Urinary bladder (tissue), 4 donors: ENCODE results near the gene STYK1. TPM values are rescaled to one million over a fixed set of nuclear protein-coding genes. Genes with fewer than 3 reads are reported as not detected.
"Not testable (repeated sequence)": the region's sequence is repeated elsewhere in the genome, so short reads cannot be mapped to it uniquely, and the experiment has no call there.

ENCODE experiments used
- DNase-seq: peaks from one replicate; pipeline ENCODE4 v3.0.0-alpha.2; 2015; ENCODE audit errors: extremely low spot score
- H3K27ac ChIP-seq: one replicate; pipeline ENCODE4 v1.5.1; 2013; ENCODE audit warnings: low read depth, mild to moderate bottlenecking, moderate library complexity
- H3K36me3 ChIP-seq: one replicate; pipeline ENCODE4 v1.6.1; 2013; ENCODE audit warnings: mild to moderate bottlenecking, moderate library complexity; ENCODE audit not compliant: insufficient read depth
- H3K4me1 ChIP-seq: one replicate; pipeline ENCODE4 v1.6.1; 2013; ENCODE audit warnings: mild to moderate bottlenecking, moderate library complexity; ENCODE audit not compliant: insufficient read depth
- H3K4me3 ChIP-seq: one replicate; pipeline ENCODE4 v1.5.1; 2013; ENCODE audit warnings: low read depth, low read length
- WGBS: extraction: QIAGEN DNeasy Blood & Tissue Kit; methylation state at CpG from one replicate; pipeline ENCODE4 v1.1.7; 2013; 5-methylcytosine and 5-hydroxymethylcytosine counted together
- polyA plus RNA-seq: library from polyadenylated mRNA; stranded (reverse); fragments of 200-250 nt; gene quantifications from one replicate; pipeline ENCODE4 v1.2.3, GENCODE V29; 2013
- total RNA-seq: library from RNA; depleted of rRNA; stranded (reverse); fragments of >200 nt; gene quantifications from one replicate; pipeline ENCODE4 v1.2.3, GENCODE V29; 2014
- donor health status: healthy with polysubstance abuse.
- donor health status: healthy.

STYK1 gene
- total and polyA plus RNA-seq, 2 donors: 1.1 to 5.0 TPM

DNA sequence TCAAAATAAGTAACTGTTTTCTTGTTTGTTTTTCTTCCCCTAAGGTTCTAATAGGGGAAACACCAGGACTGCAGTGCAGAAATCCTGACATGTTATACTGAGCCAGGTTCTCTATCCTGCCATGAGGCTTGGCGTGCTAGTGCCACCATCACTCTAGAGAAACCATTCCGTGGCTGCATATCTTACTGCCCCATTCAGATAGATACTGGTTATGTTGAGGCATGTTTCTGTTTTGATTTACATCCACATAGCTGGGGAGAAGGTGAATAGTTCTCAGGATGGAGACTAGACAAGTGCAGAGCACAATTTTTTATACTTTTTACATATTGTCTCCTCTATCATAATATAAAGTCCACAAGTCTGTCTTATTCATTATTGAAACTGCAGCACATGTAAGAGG, 72.0 kb downstream of the STYK1 start:
- Histone ChIP-seq H3K4me3 (no peak overlapping the region), H3K27ac (no peak overlapping the region), H3K36me3 (no peaks in the 10 kb centered on the region), H3K4me1 (no peaks in the 10 kb centered on the region)
- 94% methylated on average over 2 of the region's 2 CpGs for WGBS
- DNase-seq: no peak

DNA sequence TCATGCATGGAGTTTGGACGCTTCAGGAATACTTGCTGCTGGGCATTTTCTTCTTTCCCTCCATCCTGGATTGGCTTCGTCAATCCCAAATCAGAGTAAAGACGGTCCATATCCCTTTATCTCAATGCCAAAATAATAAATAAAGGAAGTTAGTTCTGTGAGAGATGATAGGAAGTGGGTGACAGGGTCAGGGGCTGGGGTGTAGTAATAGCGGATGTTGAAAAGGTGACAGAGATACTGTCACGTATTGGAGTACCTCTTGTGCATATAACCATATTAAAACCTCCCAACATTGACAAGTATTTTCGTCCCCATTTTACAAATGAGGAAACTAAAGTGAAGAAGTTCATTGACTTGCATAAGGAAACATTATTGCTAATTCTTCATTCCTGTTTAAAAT, 72.9 kb downstream of the STYK1 start:
- DNase-seq: no peak
- no peak overlapping the region for H3K4me3 ChIP-seq
- WGBS: 91% methylated on average over 6 of the region's 6 CpGs
- no peaks in the 10 kb centered on the region for H3K4me1 ChIP-seq
- H3K27ac ChIP-seq: no peak overlapping the region
- no peaks in the 10 kb centered on the region for H3K36me3 ChIP-seq

DNA sequence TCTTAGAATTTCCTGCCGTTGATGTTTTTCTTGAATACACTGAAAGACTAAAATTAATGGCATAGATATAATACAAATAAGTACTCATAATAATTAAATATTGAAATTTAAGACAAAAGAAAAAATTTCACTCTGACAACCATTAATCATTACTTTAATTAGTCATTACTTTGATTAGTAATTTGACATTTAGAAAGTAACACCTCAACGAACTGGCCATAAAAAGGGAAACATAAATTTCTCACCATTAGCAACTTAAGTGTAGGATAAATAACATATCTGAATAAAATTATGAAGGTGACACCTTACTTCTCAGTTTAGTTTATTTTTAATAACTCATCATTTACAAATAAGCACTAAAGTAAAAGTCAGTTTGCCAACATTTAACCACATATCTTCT, 78.0 kb downstream of the STYK1 start:
- no peaks in the 10 kb centered on the region for H3K4me1 ChIP-seq
- no peak for DNase-seq
- no peaks in the 10 kb centered on the region for H3K36me3 ChIP-seq
- whole genome bisulfite sequencing: 82% methylated on average over 2 of the region's 2 CpGs
- no peak overlapping the region for H3K4me3 ChIP-seq
- H3K27ac ChIP-seq: no peak overlapping the region

DNA sequence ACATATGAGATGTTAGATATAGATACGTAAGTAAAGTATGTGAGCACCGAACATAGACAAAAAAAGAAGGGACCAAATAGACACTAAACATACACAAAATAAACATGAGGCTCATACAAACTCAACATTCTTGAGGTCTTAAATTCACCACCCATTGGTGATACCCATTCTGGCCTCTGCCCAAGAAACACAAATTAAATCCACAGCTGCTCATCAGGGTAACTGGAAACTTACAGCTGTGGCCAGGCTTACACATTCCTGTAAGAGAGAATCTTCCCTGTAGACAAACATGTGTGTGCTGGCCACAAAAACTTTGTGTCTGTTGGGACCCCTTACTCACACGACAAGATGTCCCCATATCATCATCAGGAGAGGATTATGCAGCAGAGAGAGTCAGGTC, 82.9 kb downstream of the STYK1 start:
- no peaks in the 10 kb centered on the region for H3K4me1 ChIP-seq
- DNase-seq: no peak
- no peak overlapping the region for H3K4me3 ChIP-seq
- WGBS: 89% methylated on average over 3 of the region's 3 CpGs
- peaks cover 2% of the 10 kb centered on the region for H3K36me3 ChIP-seq
- H3K27ac ChIP-seq: no peak overlapping the region

DNA sequence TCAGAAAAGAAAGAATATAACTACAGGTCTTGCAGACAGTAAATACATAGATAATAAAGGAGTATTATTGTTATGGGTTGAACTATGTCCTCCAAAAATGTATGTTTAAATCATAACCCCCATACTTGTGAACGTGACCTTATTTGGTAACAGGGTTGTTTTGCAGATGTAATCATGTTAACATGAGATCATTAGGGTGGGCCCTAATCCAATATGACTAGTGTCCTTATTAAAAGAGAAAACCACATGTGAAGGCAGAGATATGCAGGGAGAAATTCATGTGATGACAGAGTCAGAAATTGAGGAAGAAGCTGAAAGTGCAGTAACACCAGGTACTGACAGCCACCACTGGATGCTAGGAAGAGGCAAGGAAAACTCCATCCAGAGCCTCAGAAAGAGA, 89.4 kb downstream of the STYK1 start:
- WGBS: 71% methylated on average over 1 of the region's 1 CpG

DNA sequence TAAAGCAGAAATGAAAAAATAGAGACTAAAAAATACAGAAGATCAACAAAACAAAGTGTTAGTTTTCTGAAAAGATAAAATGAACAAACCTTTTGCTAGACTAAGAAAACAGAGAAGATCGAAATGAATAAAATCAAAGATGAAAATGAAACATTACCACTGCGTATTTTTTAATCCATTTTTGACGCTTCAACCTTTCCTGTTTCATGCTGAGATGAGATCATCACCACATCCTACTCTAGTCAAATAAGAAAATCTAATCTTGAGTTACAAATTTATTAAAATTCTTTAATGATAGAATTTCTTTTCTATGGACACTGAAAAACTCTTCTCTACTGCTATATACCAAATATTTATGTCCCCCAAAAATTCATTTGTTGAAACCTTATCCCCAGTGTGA, 91.1 kb downstream of the STYK1 start:
- DNase-seq: no peak
- Histone ChIP-seq H3K27ac (no peak overlapping the region), H3K4me1 (no peaks in the 10 kb centered on the region), H3K36me3 (peaks cover 1% of the 10 kb centered on the region), H3K4me3 (no peak overlapping the region)
- 96% methylated on average over 3 of the region's 3 CpGs for WGBS

More for the DNA sequence above, 89.4 kb downstream of the STYK1 start:
- Histone ChIP-seq H3K36me3 (peaks cover 1% of the 10 kb centered on the region), H3K4me3 (no peak overlapping the region), H3K27ac (no peak overlapping the region), H3K4me1 (no peaks in the 10 kb centered on the region)
- DNase-seq: no peak

DNA sequence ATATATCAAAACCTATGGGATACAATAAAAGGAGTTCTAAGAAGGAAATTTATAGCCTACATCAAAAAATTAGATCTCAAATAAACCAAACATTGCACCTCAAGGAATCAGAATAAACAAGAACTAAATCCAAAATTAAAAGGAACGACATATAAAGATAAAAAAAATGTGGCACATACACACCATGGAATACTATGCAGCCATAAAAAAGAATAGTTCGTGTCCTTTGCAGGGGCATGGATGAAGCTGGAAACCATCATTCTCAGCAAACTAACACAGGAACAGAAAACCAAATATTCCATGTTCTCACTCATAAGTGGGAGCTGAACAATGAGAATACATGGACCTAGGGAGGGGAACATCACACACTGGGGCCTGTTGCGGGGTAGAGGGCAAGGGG, 91.7 kb downstream of the STYK1 start:
- 96% methylated on average over 3 of the region's 3 CpGs for WGBS
- not testable (repeated sequence) for H3K4me3 ChIP-seq, H3K36me3 ChIP-seq, H3K4me1 ChIP-seq, DNase-seq, H3K27ac ChIP-seq

DNA sequence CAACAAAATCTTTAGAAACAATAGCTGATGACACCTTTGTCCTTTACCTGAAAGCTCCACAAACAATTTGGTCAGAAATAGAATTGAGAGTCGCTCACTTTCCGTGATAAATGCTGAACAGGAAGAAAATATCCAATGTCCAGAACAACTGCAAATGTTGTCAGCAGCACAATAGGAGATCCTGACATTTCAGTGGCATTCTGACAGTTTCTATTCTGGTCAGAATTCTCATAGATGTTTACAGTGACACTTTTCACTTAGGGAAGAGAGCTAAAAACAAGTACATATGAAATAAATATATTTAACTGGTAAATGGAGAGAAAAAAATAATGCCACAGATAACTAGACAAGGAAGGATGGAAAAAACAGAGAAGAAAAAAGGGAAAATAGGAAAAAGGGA, 99.5 kb downstream of the STYK1 start:
- no peak overlapping the region for H3K27ac ChIP-seq
- no peaks in the 10 kb centered on the region for H3K36me3 ChIP-seq
- no peak overlapping the region for H3K4me3 ChIP-seq
- DNase-seq: no peak
- WGBS: 77% methylated on average over 2 of the region's 2 CpGs
- H3K4me1 ChIP-seq: no peaks in the 10 kb centered on the region

DNA sequence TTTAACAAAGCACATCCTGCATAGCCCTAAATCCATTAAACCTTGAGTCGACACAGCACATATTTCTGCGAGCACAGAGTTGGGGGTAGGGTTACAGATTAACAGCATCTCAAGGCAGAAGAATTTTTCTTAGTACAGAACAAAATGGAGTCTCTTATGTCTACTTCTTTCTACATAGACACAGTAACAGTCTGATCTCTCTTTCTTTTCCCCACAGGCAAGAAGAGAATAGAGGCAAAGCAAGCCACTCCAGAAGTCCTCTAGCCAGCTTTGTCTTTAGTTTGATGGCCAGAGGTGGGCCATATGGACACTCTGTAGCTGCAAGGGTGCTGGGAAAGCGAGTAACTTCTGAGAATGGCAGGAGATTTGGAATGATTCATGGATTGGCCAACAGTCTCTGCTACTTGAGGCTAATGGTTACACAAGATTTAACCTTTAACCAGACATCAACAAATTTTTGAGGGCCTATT, 101.8 kb downstream of the STYK1 start:
- not testable (repeated sequence) for H3K36me3 ChIP-seq, H3K27ac ChIP-seq, H3K4me3 ChIP-seq, DNase-seq, H3K4me1 ChIP-seq
- WGBS: 46% methylated on average over 3 of the region's 3 CpGs

DNA sequence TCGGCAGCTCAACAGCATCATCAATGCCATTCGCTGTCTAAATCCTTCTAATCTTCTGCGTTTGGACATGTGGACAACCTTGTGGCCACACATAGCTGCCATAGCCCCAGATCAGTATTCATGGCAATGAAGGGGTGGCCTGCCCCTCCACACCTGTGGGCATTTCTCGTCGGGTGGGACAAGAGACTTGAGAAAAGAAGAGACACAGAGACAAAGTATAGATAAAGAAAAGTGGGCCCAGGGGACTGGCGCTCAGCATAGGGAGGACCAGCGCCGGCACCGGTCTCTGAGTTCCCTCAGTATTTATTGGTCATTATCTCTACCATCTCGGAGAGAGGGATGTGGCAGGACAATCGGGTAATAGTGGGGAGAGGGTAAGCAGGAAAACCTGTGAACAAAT, 102.7 kb downstream of the STYK1 start:
- no peak overlapping the region for H3K4me3 ChIP-seq
- WGBS: 84% methylated on average over 11 of the region's 11 CpGs
- DNase-seq: no peak
- H3K27ac ChIP-seq: no peak overlapping the region
- no peaks in the 10 kb centered on the region for H3K4me1 ChIP-seq
- no peaks in the 10 kb centered on the region for H3K36me3 ChIP-seq

Other genes with a start within 250 kb of the STYK1 start
- gene KLRC2, start 238.0 kb downstream of the STYK1 start, total RNA-seq: 0.37 TPM
- 0.20 TPM for gene KLRC2, start 238.0 kb downstream of the STYK1 start, polyA plus RNA-seq
- 2.4 TPM for gene KLRC1, start 220.7 kb downstream of the STYK1 start, total RNA-seq
- gene KLRC1, start 220.7 kb downstream of the STYK1 start, polyA plus RNA-seq: 0.82 TPM
- 1.1 TPM for gene EIF2S3B, start 168.2 kb downstream of the STYK1 start, total RNA-seq
- 1.6 TPM for gene EIF2S3B, start 168.2 kb downstream of the STYK1 start, polyA plus RNA-seq
- gene MAGOHB, start 60.4 kb downstream of the STYK1 start, total RNA-seq: 49.6 TPM
- gene MAGOHB, start 60.4 kb downstream of the STYK1 start, polyA plus RNA-seq: 18.0 TPM
- 100.0 TPM for gene YBX3, start 49.3 kb upstream of the STYK1 start, total RNA-seq
- gene YBX3, start 49.3 kb upstream of the STYK1 start, polyA plus RNA-seq: 523 TPM
- gene TAS2R7, start 128.6 kb upstream of the STYK1 start, total RNA-seq: not detected
- gene TAS2R7, start 128.6 kb upstream of the STYK1 start, polyA plus RNA-seq: not detected
- gene TAS2R8, start 133.2 kb upstream of the STYK1 start, total RNA-seq: 0.58 TPM
- not detected for gene TAS2R8, start 133.2 kb upstream of the STYK1 start, polyA plus RNA-seq
- 0.37 TPM for gene TAS2R9, start 136.1 kb upstream of the STYK1 start, total RNA-seq
- not detected for gene TAS2R9, start 136.1 kb upstream of the STYK1 start, polyA plus RNA-seq
- gene TAS2R10, start 152.3 kb upstream of the STYK1 start, total RNA-seq: 7.8 TPM
- not detected for gene TAS2R10, start 152.3 kb upstream of the STYK1 start, polyA plus RNA-seq
- 4.4 TPM for gene PRR4, start 175.4 kb upstream of the STYK1 start, total RNA-seq
- gene PRR4, start 175.4 kb upstream of the STYK1 start, polyA plus RNA-seq: 2.0 TPM
- gene PRH1, start 210.2 kb upstream of the STYK1 start, total RNA-seq: 103 TPM
- 4.5 TPM for gene PRH1, start 210.2 kb upstream of the STYK1 start, polyA plus RNA-seq
- gene TAS2R13, start 235.5 kb upstream of the STYK1 start, total RNA-seq: 14.3 TPM
- gene TAS2R13, start 235.5 kb upstream of the STYK1 start, polyA plus RNA-seq: not detected